NCI-H2171 (cell line): ENCODE measurements around the gene AGPAT2.
A peak's percentile ranks its signal among the peaks of the same experiment; 100 is the strongest.

Experiments used
- DNase-seq: peaks from one replicate; lab custom pipeline; 2025; lab: John Stamatoyannopoulos, UW

Gene AGPAT2

GRCh38 chr9:136687721-136688223 lies 515 bp upstream of the AGPAT2 start:
- peak; percentile 33 for DNase-seq

DNA sequence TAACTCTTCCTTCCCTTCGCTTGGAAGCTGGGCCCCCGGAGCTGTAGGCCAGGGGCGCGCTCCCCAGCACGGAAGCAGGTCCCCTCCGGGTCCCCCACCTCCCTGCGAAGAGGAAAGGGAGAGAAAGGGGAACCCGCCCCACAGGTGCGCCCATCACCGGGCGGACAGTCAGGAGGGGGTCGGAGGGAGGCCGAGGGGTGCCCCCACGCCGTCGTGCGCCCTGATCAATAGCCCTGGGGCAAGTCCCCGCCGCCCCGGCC lies 793 bp downstream of the AGPAT2 start:
- DNase-seq, result no peak

DNA sequence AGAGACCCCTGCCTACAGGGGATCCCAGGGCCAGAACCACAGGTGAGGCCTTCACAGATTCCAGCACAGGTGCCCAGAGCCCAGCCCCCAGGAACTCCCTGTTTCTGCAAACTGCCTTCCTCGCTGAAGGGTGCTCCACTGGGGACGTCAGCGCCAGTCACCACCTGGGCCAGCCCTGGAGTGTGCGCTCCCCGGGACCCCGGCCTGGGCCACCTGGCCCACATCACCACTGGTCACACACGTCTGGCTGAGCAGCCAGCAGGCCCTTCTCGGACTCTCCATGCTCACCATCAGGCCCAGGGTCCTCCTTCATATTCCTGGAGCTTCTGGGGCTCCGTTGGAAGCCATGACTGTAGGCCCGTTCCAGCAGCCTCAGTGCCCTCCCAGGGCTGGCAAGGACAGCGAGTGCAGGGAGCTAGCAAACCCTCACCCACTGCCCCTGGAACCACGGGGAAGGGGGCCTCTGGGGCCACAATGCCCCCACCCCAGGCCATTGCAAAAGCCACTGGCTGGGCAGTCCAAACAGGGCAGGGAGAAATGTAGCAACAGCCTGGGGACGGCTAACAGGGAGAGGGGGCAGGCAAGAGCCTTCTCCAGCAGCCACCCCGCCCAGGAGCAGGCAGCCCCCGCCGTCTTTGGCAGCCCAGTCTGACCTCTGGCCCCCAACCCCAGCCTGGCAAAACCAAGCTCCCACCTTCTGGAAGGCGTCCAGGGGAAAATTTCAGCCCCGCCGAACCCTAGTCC lies 1.3 kb downstream of the AGPAT2 start:
- no peak for DNase-seq

DNA sequence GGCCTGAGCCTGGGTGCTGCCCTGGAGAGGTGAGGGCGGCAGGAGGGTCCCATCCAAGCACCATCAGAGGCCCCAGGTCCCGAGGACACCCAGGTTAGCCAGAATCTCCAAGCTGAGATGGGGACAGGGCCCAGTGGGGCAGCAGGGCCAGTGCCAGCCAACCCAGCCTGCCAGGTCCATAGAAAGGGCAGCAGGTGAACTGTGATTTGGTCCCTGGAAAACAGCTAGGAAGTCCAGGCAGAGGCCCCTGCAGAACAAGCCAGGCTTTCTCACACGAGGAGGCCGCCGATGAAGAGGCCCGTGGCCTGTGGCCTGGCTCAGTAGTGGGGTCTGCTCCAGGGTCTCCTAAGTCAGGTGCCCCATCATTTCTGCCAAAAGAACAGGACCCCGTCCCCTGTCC lies 2.0 kb downstream of the AGPAT2 start:
- DNase-seq, result no peak

- DNase-seq, result no peak
Observed at GRCh38 chr9:136684799-136685198, 2.5 kb downstream of the AGPAT2 start.

DNA sequence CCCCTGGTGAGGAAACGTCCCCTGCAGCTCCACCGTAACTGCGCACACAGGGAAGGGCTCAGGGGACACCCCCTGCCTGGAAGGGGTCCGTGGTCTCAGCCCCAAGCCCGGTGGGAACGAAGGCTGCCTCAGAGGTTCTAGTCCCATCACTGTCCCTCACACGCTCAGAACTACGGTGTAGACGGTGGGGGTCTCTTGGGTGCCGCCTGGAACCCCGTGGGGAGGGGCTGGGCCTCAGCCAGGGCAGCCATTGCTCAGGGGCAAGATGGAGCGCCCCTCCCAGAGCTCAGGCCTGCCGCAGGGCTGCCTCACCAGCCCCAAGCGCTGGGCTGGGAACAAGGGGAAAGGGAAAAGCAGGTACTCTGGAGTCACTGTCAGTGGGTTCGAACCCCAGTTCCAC lies 2.9 kb downstream of the AGPAT2 start:
- DNase-seq, result no peak

DNA sequence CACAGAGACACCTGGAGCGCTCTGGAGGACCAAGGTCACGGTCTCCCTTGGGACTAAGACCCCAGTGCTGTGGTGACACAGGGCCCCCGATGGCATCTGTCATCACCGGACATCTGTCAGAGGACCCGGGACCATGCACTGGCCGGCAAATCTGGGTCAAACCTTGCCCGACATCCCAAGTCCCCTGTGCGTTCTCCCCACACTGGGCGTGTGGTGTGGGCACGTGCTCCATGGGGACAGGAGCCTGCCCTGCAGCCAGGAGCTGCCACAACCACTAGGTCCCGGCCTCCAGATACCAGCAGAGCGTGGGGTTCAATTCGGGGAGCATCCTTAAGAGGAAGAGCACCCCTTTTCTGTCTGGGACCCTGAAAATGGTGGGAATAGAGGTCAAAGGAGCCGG lies 3.5 kb downstream of the AGPAT2 start:
- no peak for DNase-seq

DNA sequence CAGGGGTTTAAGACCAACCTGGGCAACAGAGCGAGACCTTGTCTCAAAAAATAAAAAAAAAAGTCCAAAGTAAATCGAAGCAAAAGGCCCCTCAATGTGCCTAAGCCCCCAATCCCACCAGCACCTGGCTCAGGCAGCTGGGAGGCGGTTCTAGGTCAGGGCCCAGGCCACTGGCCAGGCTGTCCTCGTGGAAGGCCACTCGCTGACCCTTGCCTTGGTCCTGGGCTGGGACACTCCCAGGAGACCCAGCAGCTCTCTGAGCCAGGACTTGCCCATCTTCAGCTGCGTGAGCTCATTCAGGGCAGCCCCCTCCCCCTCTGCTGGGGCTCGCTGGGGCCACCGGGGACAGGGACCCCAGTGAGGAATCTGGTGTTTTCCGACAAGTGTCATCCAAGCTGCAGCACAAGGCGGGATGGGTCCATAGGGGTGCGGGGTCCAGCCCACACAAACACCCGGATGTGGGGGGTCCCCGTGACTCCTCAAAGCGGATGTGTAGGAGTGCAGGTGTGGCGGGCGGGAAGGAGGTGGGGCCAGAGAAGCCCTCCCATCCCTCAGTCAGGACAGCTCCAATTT lies 4.0 kb downstream of the AGPAT2 start:
- no peak for DNase-seq

- no peak for DNase-seq
Observed at GRCh38 chr9:136682710-136683109, 4.5 kb downstream of the AGPAT2 start.

DNA sequence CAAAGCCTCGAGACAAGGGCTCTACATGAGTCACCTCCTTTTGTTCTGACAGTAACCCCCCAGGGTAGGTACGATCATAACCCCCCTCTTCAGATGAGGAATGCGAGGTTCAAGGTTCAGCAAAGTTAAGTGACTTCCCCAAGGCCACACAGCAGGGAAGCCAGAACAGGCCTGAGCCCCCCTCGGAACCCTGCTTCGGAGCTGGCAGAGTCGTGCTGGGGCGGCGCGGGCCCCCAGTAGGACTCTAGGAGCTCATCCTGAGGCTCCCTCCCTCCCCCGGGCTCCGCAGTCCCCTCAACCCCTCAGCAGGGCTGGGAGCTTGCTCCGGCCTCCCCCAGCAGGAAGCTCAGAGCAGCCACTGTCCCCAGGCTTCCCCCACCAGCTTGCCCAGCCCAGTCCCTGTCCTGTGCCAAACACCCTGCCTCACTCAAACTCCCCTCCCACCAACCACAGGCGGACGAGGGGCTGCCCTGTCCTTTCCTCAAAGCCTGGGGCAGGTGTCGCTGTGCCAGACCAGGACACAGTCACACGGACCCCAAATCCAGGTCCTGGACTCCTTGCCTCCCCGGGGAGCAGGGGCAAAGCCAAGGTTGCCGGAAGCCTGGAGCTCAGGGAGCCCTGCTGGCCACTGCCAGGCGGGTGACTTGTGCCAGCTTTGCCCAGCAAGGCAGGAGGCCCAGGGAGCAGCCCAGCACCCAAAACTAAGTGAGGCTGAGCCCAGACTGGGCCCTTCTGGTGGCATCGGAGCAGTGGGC lies 5.1 kb downstream of the AGPAT2 start:
- DNase-seq, result no peak

- no peak for DNase-seq
Observed at GRCh38 chr9:136681029-136681428, 6.2 kb downstream of the AGPAT2 start.

GRCh38 chr9:136679431-136679941 lies 7.8 kb downstream of the AGPAT2 start:
- no peak for DNase-seq

GRCh38 chr9:136678624-136679023 lies 8.6 kb downstream of the AGPAT2 start:
- DNase-seq, result no peak

- no peak for DNase-seq
Observed at GRCh38 chr9:136678034-136678433, 9.2 kb downstream of the AGPAT2 start.

DNA sequence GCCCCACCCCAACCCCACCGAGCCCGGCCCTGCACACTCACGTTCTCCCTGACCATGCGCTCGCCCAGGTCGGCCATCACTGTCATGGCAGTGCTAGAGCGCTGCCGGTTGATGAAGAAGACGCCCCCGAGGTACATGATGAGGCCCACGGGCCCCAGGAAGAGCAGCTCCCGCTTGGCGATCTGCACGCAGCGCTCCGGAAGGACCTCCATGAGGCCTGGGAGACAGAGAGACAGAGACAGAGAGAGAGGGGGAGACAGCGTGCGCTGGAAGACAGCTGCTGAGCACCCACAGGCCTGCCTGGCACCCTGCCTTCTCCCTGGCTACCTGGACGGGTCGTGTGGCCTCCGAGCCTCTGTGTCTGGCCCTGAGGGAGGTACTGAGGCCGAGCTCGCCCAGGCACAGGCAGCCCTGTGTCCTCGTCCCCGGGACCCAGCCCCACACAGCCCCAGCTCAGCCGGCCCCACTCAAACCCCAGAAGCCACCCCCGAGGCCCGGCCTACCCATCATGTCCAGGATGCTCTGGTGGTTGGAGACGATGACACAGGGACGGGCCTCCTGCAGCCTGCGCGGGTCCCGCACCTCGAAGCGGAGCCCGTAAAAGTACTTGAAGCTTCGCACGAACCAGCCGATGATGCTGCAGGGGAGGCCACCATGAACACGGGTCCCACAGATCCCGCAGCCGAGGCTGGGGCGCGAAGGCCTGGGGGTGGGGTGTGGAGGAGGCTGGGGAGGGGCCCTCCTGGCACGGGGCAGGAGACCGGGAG lies 10.2 kb downstream of the AGPAT2 start:
- DNase-seq, result no peak

- DNase-seq, result no peak
Observed at GRCh38 chr9:136676297-136676794, 10.9 kb downstream of the AGPAT2 start.

GRCh38 chr9:136675477-136676296 lies 11.6 kb downstream of the AGPAT2 start:
- no peak for DNase-seq

- DNase-seq, result no peak
Observed at GRCh38 chr9:136674786-136675349, 12.4 kb downstream of the AGPAT2 start.

GRCh38 chr9:136673975-136674785 lies 13.1 kb downstream of the AGPAT2 start:
- DNase-seq, result no peak
